ENCODE results near the gene SNX13.

DNA sequence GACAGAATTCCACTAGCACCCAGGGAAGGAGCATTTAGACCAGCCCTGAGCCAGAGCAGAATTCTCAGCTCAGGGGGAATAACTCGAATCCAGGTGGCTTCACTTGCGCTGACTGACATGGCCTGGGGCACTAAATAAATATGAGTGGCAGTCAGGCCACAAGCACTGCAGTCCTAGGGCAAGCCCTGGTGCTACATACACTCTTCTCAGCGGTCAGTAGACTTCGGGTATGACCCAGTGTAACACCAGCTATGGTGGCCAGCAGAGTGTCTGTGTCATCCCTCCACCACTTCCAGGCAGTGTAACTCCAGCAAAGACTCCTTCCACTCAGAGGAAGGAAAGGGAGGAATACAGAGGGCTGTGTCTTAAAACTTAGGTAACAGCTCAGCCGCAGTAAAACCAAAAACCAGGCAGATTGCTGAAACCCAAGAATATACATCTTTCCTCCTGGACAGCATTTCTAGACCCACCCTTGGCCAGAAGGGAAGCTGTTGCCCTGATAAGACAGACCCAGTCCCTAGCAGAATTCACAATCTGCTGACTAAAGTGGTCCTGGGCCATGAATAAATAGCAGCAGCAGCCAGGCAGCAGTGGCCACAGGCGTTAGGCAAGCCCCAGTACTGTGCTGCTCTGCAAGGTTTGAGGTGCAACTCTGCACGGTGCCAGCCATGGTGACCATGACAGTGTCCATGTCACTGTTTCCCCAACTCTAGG lies 77.0 kb downstream of the SNX13 start:
- TF ChIP-seq POLR2A (IDR thresholded peaks at IDR 0.05), result no peak
- TF ChIP-seq, protein P1, sequence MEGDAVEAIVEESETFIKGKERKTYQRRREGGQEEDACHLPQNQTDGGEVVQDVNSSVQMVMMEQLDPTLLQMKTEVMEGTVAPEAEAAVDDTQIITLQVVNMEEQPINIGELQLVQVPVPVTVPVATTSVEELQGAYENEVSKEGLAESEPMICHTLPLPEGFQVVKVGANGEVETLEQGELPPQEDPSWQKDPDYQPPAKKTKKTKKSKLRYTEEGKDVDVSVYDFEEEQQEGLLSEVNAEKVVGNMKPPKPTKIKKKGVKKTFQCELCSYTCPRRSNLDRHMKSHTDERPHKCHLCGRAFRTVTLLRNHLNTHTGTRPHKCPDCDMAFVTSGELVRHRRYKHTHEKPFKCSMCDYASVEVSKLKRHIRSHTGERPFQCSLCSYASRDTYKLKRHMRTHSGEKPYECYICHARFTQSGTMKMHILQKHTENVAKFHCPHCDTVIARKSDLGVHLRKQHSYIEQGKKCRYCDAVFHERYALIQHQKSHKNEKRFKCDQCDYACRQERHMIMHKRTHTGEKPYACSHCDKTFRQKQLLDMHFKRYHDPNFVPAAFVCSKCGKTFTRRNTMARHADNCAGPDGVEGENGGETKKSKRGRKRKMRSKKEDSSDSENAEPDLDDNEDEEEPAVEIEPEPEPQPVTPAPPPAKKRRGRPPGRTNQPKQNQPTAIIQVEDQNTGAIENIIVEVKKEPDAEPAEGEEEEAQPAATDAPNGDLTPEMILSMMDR (IDR thresholded peaks at IDR 0.05), result no peak

Measured in lower leg skin (tissue), 3 donors.